WI38 (cell line): ENCODE measurements around the gene ANAPC5.

Experiments used
- H3K4me3 ChIP-seq: 2 replicates; pipeline ENCODE4 v1.5.1; 2011; ENCODE audit warnings: low read depth, mild to moderate bottlenecking, control low read depth, low read length
- CTCF ChIP-seq: IDR thresholded peaks from 2 replicates; pipeline ENCODE4 v1.5.1; 2012; ENCODE audit warnings: low read depth, mild to moderate bottlenecking, control low read depth, low read length

ANAPC5 gene

GRCh38 chr12:121288986-121289385 is 63.2 kb downstream of the ANAPC5 start:
- no peak for TF ChIP-seq CTCF
- H3K4me3 ChIP-seq: no peak overlapping the region

- H3K4me3 ChIP-seq: no peak overlapping the region
- no peak for TF ChIP-seq CTCF
Observed at GRCh38 chr12:121288158-121288845, 63.9 kb downstream of the ANAPC5 start.

- H3K4me3 ChIP-seq: no peak overlapping the region
- no peak for TF ChIP-seq CTCF
Observed at GRCh38 chr12:121287267-121287954, 64.8 kb downstream of the ANAPC5 start.

- no peak for TF ChIP-seq CTCF
- H3K4me3 ChIP-seq: no peak overlapping the region
Observed at GRCh38 chr12:121285856-121286255, 66.4 kb downstream of the ANAPC5 start.

- H3K4me3 ChIP-seq: no peak overlapping the region
- TF ChIP-seq CTCF: no peak
Observed at GRCh38 chr12:121284551-121285390, 67.4 kb downstream of the ANAPC5 start.

- no peak for TF ChIP-seq CTCF
- no peak overlapping the region for H3K4me3 ChIP-seq
Observed at GRCh38 chr12:121283841-121284240, 68.4 kb downstream of the ANAPC5 start.
